Parathyroid adenoma (tissue), 2 donors: Measurements from ENCODE around the gene AMH.

Experiments used
- H2AFZ ChIP-seq: fragments of 300-600 bp; sonication (generic); one replicate; pipeline ENCODE4 v1.7.0; 2017; ENCODE audit warnings: antibody characterized with exemption, mild to moderate bottlenecking
- H3K27ac ChIP-seq: fragments of 300-600 bp; sonication (generic); one replicate; pipeline ENCODE4 v1.7.0; 2017
- H3K27me3 ChIP-seq: fragments of 300-600 bp; sonication (generic); one replicate; pipeline ENCODE4 v1.7.0; 2017; ENCODE audit warnings: low read length; ENCODE audit not compliant: control insufficient read depth, insufficient read depth
- H3K36me3 ChIP-seq: fragments of 300-600 bp; sonication (generic); one replicate; pipeline ENCODE4 v1.7.0; 2017; ENCODE audit warnings: low read length; ENCODE audit not compliant: control insufficient read depth, insufficient read depth
- H3K4me1 ChIP-seq: fragments of 300-600 bp; sonication (generic); one replicate; pipeline ENCODE4 v1.7.0; 2017; ENCODE audit warnings: control low read depth
- H3K4me2 ChIP-seq: fragments of 300-600 bp; sonication (generic); one replicate; pipeline ENCODE4 v1.7.0; 2017; ENCODE audit warnings: low read length
- H3K4me3 ChIP-seq: fragments of 300-600 bp; sonication (generic); one replicate; pipeline ENCODE4 v1.7.0; 2017; ENCODE audit warnings: low read depth, low read length
- H3K79me2 ChIP-seq: fragments of 300-600 bp; sonication (generic); one replicate; pipeline ENCODE4 v1.7.0; 2017; ENCODE audit warnings: control low read depth
- H3K9ac ChIP-seq: fragments of 300-600 bp; sonication (generic); one replicate; pipeline ENCODE4 v1.7.0; 2017; ENCODE audit warnings: mild to moderate bottlenecking
- H3K9me3 ChIP-seq: fragments of 300-600 bp; sonication (generic); one replicate; pipeline ENCODE4 v1.7.0; 2017; ENCODE audit warnings: low read length; ENCODE audit not compliant: control insufficient read depth
- CTCF ChIP-seq: fragments of 300-600 bp; sonication (generic); IDR thresholded peaks from one replicate; pipeline ENCODE4 v1.7.0; 2017; ENCODE audit warnings: antibody characterized with exemption, mild to moderate bottlenecking
- donor health status: primary hyperparathyroidism.

The AMH gene

DNA sequence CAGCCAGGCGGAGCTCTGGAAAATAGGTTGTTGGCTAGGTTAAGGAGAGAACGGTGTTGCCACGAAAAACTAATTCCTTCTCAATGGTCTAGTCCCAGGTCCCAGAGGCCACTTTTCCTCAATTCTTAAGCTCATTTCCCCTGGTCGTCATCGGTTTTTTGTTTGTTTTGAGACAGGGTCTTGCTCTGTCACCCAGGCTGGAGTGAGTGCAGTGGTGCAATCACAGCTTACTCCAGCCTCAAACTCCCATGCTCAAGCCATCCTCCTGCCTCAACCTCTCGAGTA, 11.3 kb upstream of the AMH start:
- peaks cover 64% of the 10 kb centered on the region for H3K79me2 ChIP-seq
- H3K36me3 ChIP-seq = no peaks in the 10 kb centered on the region
- H3K27me3 ChIP-seq = no peaks in the 10 kb centered on the region
- peaks cover 12% of the 10 kb centered on the region for H3K4me1 ChIP-seq
- no peak overlapping the region for H3K27ac ChIP-seq
- no peak overlapping the region for H2AFZ ChIP-seq
- TF ChIP-seq CTCF = no peak
- peak overlapping the region; percentile 94 for H3K4me3 ChIP-seq
- no peak overlapping the region for H3K9ac ChIP-seq
- peak overlapping the region; percentile 100 for H3K4me2 ChIP-seq
- H3K9me3 ChIP-seq = no peaks in the 10 kb centered on the region

GRCh38 chr19:2239173-2239572, 9.9 kb upstream of the AMH start:
- Histone ChIP-seq H3K27ac (no peak overlapping the region), H3K9ac (no peak overlapping the region), H3K9me3 (no peaks in the 10 kb centered on the region), H2AFZ (no peak overlapping the region), H3K4me1 (peaks cover 12% of the 10 kb centered on the region), H3K27me3 (no peaks in the 10 kb centered on the region), H3K4me3 (no peak overlapping the region), H3K79me2 (peaks cover 64% of the 10 kb centered on the region), H3K4me2 (no peak overlapping the region), H3K36me3 (no peaks in the 10 kb centered on the region)
- no peak for TF ChIP-seq CTCF

DNA sequence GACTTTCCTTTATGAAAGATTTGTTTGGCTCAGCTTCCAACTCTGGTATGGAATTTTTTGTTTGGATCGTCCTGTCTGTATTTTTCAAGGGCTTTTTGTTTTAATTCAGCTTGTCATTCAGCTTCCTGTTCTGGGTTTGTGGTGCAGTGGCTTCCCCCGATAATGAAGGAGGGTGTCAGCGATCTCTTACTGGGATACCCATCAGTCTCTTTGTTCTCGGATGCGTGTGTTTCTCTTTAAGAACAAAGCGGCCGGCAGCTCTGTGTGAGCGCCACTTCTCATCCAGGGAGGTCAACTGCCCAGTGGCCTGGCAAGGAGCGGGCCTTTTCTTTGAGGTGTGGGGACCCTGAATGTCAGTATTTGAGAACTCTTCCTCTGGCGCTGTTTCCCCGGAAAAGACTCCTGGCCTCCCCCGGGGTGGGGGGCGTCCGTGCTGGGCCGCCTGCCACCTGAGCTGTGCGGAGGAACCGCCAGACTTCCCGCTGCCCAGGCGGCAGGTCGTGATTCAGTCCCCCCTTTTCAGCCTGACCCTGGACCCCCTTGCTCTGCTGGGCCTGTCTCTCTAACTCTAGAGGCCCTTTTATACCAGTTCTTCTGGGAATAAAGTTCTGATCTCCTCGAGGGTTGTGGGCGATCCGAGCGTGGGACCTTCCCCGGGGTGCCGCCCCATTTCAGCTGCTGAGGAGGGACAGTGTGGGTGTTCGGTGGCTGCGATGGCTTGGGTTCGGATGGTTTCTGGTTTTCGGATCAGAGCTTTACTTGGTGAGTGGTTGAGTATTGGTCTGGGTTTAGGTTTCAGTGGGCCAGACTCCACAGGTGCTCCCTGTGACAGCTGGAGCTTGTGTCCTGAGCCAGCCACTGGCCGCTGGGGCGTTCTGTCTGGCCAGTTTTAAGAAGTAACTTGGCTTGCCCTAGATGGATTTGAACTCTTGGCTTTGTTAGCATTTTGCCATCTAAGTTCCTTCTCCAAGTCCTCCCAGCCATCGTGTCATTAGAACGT, 9.1 kb upstream of the AMH start:
- H3K4me3 ChIP-seq = no peak overlapping the region
- no peaks in the 10 kb centered on the region for H3K9me3 ChIP-seq
- peaks cover 12% of the 10 kb centered on the region for H3K4me1 ChIP-seq
- H3K79me2 ChIP-seq = peaks cover 56% of the 10 kb centered on the region
- no peak for TF ChIP-seq CTCF
- H3K36me3 ChIP-seq = no peaks in the 10 kb centered on the region
- H3K27ac ChIP-seq = no peak overlapping the region
- H3K4me2 ChIP-seq = peak overlapping the region; percentile 6
- H3K9ac ChIP-seq = no peak overlapping the region
- H2AFZ ChIP-seq = no peak overlapping the region
- no peaks in the 10 kb centered on the region for H3K27me3 ChIP-seq

DNA sequence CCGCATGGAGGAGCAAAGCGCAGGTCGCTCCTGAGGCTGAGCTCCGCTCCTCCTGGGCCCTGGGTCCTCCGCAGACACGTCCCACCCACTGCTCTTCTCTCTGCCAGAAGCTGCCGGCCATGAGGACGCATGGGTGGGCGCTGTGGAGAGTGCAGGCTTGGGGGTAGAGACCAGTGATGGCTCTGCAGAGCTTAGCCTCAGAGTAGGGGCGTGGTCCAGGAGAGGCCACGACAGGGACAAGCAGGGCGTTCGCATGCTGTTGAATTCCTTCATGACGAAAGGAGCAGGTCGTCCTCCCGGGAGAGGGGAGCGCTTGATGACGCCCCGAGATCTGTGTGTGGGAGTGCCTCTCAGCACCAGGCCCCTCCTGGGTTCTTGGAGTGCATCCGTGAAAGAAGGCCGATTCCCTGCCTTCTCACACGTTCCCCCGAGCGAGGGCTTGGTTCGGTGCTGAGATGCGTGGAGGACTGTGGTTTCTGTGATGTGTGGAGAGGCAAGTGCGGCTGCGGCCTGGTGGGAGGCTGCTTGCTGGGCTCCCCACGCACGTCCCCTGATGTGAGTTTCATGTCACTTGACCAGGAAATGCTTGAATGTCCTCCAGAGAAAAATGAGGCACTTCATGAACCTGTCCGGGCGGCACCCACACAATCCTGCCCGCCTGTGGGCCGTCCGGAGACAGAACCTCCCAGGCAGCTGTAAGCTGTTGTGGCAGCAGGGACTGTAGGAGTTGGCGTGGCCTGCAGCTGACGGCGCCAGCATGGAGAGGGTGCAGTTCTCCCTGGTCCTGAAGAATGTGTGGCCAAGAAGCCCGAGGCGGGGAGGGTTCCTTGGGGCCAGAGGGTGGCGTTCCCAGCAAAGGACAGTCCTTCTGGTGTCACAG, 8.0 kb upstream of the AMH start:
- Histone ChIP-seq H3K27me3 (no peaks in the 10 kb centered on the region), H3K4me3 (no peak overlapping the region), H3K9me3 (no peaks in the 10 kb centered on the region), H2AFZ (no peak overlapping the region), H3K36me3 (no peaks in the 10 kb centered on the region), H3K9ac (no peak overlapping the region), H3K79me2 (peaks cover 55% of the 10 kb centered on the region), H3K4me1 (peaks cover 12% of the 10 kb centered on the region), H3K4me2 (no peak overlapping the region), H3K27ac (no peak overlapping the region)
- TF ChIP-seq CTCF = no peak
